GM12864 (cell line): ENCODE results near the gene MMS22L.

Source experiments
- DNase-seq: peaks from one replicate; pipeline ENCODE4 v3.0.0-alpha.2; 2011; ENCODE audit warnings: low read depth
- H3K4me3 ChIP-seq: 2 replicates; pipeline ENCODE4 v1.5.1; 2011; ENCODE audit warnings: mild to moderate bottlenecking, low read depth, low read length, control low read depth
- TF ChIP-seq, protein P1 (sequence below): IDR thresholded peaks from 2 replicates; pipeline ENCODE4 v1.5.1; 2011; ENCODE audit warnings: low read depth, mild to moderate bottlenecking, moderate library complexity, low read length, control low read depth, inconsistent platforms; ENCODE audit errors: missing control alignments

MMS22L gene

DNA sequence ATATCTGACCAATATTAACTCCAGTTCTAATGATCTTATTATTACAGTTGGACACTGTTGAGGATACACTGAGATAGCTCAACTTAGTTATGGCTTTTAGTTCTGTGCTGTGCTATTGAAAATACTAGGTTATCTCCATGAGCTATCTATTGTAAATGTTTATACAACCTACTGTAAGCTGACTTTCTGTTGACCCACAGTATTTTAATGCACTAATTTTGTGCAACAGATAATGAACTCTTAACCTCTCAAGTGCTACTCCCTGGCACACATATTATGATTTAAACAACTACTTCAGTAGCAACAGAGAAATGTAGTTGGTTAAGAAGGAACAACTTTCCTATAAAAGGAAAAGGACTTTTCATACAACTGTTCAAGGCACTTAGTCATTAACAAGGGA is 5.2 kb upstream of the MMS22L start:
- no peak overlapping the region for H3K4me3 ChIP-seq
- no peak for DNase-seq
- TF ChIP-seq, protein P1, sequence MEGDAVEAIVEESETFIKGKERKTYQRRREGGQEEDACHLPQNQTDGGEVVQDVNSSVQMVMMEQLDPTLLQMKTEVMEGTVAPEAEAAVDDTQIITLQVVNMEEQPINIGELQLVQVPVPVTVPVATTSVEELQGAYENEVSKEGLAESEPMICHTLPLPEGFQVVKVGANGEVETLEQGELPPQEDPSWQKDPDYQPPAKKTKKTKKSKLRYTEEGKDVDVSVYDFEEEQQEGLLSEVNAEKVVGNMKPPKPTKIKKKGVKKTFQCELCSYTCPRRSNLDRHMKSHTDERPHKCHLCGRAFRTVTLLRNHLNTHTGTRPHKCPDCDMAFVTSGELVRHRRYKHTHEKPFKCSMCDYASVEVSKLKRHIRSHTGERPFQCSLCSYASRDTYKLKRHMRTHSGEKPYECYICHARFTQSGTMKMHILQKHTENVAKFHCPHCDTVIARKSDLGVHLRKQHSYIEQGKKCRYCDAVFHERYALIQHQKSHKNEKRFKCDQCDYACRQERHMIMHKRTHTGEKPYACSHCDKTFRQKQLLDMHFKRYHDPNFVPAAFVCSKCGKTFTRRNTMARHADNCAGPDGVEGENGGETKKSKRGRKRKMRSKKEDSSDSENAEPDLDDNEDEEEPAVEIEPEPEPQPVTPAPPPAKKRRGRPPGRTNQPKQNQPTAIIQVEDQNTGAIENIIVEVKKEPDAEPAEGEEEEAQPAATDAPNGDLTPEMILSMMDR, result no peak

DNA sequence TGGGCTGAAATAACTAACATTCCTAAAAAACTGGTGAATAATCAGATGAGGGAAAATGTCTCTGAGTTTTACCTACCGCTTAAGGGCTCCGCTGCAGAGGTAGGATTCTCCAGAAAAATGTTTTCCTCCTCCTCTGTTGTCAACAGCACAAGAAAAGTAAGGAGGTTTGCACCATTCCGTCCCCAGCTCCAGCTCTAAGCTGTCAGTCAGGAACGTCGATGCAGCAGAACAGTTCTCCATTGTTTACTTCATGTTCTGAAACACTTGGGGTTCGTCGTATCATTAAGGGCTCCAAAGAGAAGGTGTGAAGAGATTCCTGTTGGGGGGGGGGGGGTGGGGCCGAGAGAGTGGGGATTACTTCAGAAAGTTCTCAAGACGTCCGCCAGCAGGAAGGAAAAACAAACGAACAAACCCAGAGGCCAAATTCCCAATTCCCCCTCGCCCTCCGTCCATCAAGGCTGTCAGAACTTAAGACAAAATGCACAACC is 734 bp downstream of the MMS22L start:
- TF ChIP-seq, protein P1, result no peak
- peak overlapping the region; percentile 75 for H3K4me3 ChIP-seq
- DNase-seq, result no peak

DNA sequence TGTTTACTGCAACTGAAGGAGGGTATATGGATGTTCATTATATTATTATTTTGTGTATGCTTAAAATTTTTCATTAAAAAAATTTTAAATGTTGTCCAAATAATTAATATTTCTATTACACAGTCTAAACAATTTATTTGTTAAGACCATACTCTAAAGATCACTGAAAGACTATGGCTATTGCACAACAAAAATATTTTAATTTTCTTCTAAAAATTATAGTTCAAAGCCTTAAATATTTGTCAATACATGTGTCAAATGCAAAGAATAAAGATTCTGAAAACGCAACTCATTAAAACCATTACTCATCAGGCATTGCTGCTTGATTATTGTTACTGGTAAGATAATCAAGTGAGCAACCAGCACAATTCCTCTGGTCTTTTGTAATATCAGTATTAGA is 2.2 kb downstream of the MMS22L start:
- no peak for DNase-seq
- TF ChIP-seq, protein P1, result no peak
- H3K4me3 ChIP-seq, result no peak overlapping the region

DNA sequence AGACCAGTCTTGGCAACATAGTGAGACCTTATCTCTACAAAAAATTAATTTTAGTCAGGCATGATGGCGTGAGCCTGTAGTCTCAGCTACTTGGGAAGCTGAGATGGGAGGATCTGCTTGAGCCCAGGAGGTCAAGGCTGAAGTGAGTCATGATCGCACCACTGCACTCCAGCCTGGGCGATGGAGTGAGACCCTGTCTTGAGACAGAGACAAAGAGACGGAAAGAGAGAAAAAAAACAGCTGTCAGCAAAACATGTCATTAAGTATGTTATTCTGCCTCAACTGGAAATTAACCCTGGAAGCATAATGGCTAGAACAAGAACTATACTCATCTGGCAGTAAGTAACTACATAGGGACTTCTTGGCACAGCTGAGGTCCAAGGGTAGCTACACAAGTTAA is 7.2 kb downstream of the MMS22L start:
- no peak for DNase-seq
- TF ChIP-seq, protein P1, result no peak
- no peak overlapping the region for H3K4me3 ChIP-seq

DNA sequence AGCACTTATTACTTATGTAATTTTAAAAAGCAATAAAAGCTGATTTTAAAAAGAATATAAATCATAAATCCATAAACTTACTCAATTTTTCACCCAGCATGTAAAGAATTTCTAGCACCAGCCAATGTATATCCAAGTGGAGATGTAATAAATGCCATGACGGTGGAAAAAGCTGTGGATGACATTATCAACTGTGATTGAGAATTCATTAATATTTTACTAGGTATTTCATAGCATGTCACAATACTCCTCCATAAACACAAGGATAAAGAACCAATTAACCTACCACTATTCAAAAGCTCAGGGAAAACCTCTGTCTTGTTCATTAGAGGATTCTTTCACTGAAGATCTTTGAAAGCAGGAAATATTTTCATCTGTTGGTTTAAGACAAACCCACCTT is 13.2 kb downstream of the MMS22L start:
- TF ChIP-seq, protein P1, result no peak
- no peak for DNase-seq
- H3K4me3 ChIP-seq, result no peak overlapping the region

DNA sequence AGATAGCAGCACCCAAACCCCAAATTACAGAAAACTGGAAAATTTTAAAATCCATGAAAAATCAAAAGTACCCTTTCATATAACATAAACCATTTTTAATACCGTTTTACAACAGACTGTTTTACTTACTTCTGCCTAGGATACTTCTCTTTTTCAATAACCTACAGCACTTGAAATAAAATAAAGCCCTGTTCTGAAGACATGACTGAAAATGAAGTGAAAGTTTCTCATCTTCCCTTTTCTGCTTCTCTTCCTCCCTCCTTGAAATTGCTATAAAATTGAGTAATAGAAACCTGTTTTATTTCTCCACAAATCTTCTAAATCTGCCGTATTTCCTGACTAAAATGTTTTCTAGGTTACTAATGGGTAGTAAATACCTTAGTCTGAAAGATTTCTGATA is 20.3 kb downstream of the MMS22L start:
- TF ChIP-seq, protein P1, result no peak
- H3K4me3 ChIP-seq, result no peak overlapping the region
- DNase-seq, result no peak

DNA sequence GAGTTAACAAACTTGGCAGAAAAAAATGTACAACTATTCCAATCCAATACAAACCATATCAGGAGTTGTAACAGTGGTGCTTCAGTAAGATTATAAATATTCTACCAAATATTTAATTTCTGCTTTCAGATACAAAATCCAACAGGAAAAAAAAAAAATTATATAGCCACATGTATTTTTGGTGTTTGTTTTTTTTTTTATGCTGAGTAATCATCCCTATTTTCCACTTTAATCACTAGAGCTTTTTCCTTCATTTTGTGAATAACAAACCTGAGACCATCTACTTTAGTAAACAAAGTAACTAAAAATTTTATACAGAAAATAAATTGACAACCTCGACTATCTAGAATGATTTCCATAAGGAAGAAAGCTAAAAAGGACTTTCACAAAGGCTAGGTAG is 36.2 kb downstream of the MMS22L start:
- no peak overlapping the region for H3K4me3 ChIP-seq
- TF ChIP-seq, protein P1, result no peak
- DNase-seq, result no peak
